HCT116 (cell line): Measurements from ENCODE around the gene C1QB.

ENCODE experiments used
- EZH2phosphoT487 ChIP-seq: fragments of 200-600 bp; IDR thresholded peaks from 2 replicates; pipeline ENCODE4 v1.6.1; 2018; ENCODE audit warnings: antibody characterized with exemption, borderline replicate concordance
- POLR2A ChIP-seq: IDR thresholded peaks from 2 replicates; pipeline ENCODE4 v1.7.0; 2011; ENCODE audit warnings: borderline replicate concordance; ENCODE audit not compliant: insufficient read depth, insufficient read length; ENCODE audit errors: extremely low read depth
- SIN3A ChIP-seq: IDR thresholded peaks from 2 replicates; pipeline ENCODE4 v1.6.1; 2012; ENCODE audit warnings: low read depth
- SP1 ChIP-seq: IDR thresholded peaks from 2 replicates; pipeline ENCODE4 v1.6.1; 2012; ENCODE audit warnings: low read depth
- TCF7L2 ChIP-seq: IDR thresholded peaks from 2 replicates; pipeline ENCODE4 v1.7.0; 2011; ENCODE audit warnings: borderline replicate concordance, inconsistent platforms; ENCODE audit not compliant: insufficient read depth, insufficient read length; ENCODE audit errors: extremely low read depth
- TF ChIP-seq, protein P1 (sequence below), 3 experiments: fragments of 200-600 bp in 1 of 3; sonication (generic) in 1 of 3; IDR thresholded peaks in 2 of 3; conservative IDR thresholded peaks in 1 of 3; 2 replicates each; pipeline ENCODE4 v1.5.1; 2012 to 2017; ENCODE audit warnings: low read depth in 2 of 3, low read length in 2 of 3, antibody characterized with exemption in 1 of 3, borderline replicate concordance in 1 of 3, control low read depth in 1 of 3, mild to moderate bottlenecking in 1 of 3, mixed read lengths in 1 of 3, mixed run types in 1 of 3, moderate library complexity in 1 of 3; ENCODE audit not compliant: insufficient read depth in 1 of 3

DNA sequence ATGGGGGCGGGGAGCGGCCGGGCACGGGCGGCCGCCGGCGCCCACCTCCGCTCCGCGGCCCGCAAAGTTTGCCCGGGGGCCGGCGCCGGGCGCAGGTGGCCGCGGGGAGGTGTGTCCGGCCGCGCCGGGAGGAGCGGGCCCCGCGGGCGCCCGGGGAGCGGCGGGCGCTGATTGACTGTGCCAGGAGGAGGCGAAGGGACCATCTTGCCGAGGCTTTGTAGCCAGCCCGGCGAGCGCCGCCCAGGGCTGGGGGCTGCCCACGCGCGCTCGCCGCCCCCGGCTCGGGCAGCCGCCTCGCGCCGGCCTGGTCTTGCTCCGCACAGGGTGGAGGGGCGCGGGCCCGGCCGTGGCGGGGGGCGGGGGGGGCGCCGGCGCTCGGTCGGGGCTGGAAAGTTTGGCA lies 58.0 kb downstream of the C1QB start:
- TF ChIP-seq SIN3A (no peak), EZH2phosphoT487 (no peak), POLR2A (no peak), SP1 (no peak), TCF7L2 (no peak)
- TF ChIP-seq, protein P1, sequence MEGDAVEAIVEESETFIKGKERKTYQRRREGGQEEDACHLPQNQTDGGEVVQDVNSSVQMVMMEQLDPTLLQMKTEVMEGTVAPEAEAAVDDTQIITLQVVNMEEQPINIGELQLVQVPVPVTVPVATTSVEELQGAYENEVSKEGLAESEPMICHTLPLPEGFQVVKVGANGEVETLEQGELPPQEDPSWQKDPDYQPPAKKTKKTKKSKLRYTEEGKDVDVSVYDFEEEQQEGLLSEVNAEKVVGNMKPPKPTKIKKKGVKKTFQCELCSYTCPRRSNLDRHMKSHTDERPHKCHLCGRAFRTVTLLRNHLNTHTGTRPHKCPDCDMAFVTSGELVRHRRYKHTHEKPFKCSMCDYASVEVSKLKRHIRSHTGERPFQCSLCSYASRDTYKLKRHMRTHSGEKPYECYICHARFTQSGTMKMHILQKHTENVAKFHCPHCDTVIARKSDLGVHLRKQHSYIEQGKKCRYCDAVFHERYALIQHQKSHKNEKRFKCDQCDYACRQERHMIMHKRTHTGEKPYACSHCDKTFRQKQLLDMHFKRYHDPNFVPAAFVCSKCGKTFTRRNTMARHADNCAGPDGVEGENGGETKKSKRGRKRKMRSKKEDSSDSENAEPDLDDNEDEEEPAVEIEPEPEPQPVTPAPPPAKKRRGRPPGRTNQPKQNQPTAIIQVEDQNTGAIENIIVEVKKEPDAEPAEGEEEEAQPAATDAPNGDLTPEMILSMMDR (IDR thresholded peaks at IDR 0.05 in 2 of 3, conservative IDR thresholded peaks at IDR 0.05 in 1 of 3; ENCODE audit: borderline replicate concordance in 1 of 3, insufficient read depth in 1 of 3, low read depth in 2 of 3, low read length in 2 of 3): no peak
